Urothelium cell line (cell line): Measurements from ENCODE around the gene IFITM2.
"Not testable (repeated sequence)": the region's sequence is repeated elsewhere in the genome, so short reads cannot be mapped to it uniquely, and the experiment has no call there.

Experiments
- DNase-seq: peaks from one replicate; pipeline ENCODE4 v3.0.0; 2011; ENCODE audit warnings: low spot score, mixed read lengths
- FAIRE-seq: peaks from 2 replicates; lab custom pipeline; 2011; peaks lifted over from hg19 to GRCh38; lab: Jason Lieb, UNC

Gene IFITM2

DNA sequence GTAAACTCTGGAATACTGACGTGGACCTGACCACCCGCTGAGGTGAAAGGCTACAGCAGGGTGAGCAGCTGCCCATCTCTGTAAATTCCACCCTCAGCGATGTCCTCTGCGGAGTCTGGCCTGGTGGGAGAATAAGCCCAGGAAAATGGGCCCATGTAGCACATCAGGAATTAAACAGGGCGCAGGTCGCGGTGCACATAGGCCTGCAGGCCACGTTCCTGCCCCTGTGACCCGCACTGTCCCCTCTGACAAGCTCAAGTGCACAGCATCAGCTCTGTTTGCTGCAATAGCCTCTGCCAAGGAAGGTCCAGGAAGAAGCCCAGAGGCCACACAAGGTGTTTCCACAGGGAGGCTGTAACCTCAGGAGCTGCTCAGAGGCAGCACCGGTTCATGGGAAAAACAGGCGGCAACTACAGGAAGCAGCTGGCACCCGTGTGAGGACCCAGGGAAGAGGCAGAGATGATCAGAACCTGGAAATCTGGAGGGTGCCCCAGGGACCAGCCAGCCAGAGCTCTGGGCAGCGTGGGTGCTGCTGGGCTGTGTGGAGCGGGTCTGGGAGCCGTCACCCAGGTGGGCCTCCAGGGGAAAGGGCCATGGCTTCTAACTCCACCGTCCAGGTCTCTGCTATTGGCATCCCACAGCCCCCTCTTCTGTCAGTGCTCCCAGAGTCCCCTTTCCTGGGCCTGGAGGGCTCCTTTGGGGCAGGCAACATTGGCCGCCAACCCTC is 808 bp upstream of the IFITM2 start:
- FAIRE-seq (no peak), DNase-seq (no peak)

DNA sequence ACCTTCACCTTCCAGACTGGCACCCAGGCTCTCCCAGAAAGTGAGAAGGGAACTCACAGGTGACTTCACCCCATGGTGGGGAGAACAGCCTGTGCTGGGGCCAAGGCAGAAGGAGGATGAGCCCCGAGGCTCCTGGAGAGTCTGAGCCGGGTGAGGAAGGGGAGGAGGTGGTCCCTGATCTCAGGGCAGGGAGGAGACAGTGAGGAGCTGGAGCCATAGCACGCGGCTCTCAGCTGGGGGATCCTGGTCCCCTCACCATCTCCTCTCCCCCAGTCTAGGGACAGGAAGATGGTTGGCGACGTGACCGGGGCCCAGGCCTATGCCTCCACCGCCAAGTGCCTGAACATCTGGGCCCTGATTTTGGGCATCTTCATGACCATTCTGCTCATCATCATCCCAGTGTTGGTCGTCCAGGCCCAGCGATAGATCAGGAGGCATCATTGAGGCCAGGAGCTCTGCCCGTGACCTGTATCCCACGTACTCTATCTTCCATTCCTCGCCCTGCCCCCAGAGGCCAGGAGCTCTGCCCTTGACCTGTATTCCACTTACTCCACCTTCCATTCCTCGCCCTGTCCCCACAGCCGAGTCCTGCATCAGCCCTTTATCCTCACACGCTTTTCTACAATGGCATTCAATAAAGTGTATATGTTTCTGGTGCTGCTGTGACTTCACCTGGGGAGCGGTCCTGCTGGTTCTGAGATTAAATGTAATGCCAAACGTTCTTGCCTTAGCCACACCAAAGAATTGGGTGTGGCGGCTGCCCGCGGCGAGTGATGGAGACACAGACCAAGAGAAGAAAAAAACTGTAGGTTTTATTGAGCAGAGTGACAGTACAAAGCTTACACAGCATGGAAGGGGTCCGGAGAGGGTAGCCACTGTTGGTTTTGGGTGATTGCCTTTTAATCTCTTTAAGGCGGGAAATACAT is 1.4 kb downstream of the IFITM2 start:
- not testable (repeated sequence) for DNase-seq, FAIRE-seq

DNA sequence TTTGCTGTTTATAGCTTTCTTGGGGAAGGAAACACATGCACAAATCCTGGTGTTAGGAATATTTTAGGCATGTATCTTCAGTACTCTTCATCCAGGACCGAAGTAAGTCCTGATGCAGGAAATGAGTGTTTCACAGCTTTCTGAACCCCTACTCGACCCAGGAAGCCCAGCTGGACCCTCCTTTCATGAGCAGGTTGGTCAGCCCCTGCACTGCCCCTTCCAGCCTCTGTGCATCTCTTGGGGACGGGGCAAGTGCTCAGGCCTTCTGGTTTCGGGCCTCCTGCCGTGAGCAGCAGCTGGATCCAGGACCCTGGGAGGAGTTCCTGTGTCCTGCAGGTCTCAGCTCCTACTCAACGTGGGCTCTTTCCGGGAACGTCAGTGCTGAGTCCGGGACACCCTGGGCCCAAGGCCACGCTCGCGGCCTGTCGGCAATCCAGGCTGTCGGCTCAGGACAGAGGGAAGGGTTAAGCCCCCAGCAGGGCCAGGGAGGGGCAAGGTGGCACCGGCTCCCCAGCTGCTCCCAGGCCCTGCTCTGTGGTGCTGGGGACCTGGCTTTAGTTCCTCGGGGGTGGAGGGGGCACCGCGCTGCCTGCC is 2.5 kb downstream of the IFITM2 start:
- FAIRE-seq, DNase-seq: not testable (repeated sequence)

DNA sequence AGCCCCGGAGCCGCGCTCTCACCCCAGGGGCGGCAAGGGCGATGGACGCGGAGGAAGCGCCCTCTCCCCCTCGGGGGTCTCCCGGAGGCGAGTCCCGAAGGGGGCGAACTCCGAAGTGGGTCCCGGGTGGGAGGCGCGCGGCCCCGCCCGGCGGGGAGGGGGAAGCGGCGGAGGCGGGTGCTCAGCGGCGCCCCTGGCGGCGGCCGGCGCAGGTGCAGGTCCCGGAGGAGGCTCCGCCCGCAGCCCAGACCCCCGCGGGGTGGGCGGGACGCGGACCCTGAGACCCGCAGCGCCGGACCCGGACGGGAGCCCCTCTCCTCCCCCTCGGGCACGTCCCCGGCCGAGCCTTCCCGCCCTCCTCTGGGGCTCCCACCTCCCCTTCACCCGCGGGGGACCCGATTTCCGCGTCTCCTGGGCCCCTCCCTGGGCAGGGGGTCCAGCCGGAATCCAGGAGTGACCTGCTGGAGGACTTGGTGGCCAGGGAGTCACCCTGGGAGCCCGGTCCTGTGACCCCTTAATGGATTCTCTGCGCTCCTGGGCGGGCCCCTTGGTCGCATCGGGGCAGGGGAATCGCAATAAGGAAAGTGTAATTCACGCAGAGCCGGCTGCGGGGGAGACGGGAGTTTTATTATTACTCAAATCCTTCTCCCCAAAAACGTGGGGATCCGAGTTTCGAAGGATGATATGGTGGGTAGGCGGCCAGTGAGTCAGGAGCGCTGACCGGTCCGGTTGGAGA is 3.6 kb downstream of the IFITM2 start:
- not testable (repeated sequence) for FAIRE-seq, DNase-seq

DNA sequence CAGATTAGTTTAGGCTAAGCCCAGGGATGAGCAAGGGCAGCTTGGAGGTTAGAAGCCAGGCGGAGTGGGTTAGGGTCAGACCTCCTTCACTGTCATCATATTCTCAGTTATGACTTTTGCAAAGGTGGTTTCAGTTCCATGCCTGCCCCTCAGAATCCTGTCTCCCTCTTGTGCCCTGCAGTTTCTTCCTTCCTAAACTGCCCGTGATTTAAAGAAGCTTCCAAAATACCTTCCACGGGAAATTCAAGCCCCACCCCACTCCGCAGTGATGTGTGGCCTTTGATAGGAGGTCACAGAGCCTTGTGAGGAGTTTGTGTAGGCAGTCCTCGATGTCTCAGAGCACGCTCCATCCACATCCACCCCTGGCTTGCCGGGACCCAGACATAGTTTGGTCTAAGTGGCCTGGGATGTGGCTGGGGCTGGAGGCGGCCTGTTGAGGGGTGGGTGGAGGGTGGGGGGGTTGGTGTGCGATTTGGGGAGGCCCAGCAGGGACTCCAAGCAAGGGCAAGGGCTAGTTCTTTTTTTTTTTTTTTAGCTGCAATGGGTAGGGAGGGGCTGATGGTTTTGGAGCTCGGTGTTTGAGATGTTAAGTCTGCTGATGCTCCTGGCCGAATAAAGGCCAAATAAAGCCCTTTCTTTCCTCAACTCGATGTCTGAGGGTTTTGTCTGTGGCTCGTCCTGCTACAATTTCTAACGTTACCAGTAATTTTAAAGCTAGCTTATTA is 4.6 kb downstream of the IFITM2 start:
- DNase-seq (no peak), FAIRE-seq (no peak)

DNA sequence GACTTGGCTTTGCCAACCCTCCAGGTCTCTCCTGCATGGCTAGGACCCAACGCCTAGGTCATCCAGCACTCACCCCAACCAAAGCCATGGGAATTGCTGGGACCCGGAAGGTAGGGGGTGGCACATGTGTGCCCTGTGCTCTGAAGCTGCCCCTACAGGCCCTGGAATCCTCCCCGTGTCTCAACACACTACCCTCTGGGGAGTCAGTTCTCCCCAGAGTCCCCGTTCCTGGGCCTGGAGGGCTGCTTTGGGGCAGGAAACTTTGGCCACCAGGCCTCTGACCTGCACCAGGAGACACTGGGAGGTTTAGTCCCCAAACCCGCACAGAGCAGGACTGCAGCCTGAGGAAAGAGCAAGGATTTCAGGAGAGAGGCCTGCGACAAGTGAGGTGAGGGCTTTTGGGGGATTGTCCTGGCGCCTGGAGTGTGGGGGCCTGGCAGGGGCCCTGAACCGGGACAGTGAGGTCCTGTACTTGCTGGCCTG is 5.7 kb downstream of the IFITM2 start:
- FAIRE-seq (no peak), DNase-seq (no peak)

DNA sequence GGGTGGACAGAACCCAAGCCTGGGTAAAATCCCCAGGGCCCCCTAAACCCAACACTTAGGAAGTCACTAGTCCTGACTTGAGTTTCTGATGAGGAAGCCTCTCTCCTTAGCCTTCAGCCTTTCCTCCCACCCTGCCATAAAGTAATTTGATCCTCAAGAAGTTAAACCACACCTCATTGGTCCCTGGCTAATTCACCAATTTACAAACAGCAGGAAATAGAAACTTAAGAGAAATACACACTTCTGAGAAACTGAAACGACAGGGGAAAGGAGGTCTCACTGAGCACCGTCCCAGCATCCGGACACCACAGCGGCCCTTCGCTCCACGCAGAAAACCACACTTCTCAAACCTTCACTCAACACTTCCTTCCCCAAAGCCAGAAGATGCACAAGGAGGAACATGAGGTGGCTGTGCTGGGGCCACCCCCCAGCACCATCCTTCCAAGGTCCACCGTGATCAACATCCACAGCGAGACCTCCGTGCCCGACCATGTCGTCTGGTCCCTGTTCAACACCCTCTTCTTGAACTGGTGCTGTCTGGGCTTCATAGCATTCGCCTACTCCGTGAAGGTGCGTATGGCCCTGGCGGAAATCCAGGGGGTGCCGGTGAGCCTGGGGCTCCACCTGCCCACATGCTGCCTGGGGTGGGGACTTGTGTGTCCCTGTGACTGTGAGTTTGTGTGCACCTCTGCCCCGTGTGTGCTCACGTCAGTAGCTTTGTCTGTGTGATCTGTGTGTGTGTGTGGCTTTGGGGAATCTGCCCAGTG is 6.4 kb downstream of the IFITM2 start, which contains the start of gene IFITM1:
IFITM1 (plus strand) TSS at position 254 of the 767 bp plus-strand sequence; CDS start at position 385, 131 bp downstream.
- FAIRE-seq = no peak

DNA sequence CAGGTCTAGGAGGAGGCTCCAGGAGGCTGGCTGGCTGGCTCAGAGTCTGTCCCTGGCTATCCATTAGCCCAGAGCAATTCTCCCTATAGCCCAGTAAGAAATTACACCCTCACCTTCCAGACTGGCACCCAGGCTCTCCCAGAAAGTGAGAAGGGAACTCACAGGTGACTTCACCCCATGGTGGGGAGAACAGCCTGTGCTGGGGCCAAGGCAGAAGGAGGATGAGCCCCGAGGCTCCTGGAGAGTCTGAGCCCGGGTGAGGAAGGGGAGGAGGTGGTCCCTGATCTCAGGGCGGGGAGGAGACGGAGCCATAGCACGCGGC is 6.9 kb downstream of the IFITM2 start:
- DNase-seq, FAIRE-seq: not testable (repeated sequence)

More for the DNA sequence above, 6.4 kb downstream of the IFITM2 start, which contains the start of gene IFITM1:
- DNase-seq = no peak

DNA sequence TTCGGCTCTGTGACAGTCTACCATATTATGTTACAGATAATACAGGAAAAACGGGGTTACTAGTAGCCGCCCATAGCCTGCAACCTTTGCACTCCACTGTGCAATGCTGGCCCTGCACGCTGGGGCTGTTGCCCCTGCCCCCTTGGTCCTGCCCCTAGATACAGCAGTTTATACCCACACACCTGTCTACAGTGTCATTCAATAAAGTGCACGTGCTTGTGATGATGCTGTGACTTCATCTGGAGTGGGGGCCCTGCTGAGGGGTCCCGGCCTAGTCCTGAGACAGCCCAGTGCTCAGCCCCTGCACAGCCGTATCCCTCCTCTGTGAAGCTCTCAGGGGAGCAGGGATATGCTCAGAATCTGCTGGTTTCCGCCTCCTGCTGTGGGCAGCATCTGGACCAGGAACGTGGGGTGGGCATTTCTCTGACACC is 7.5 kb downstream of the IFITM2 start:
- no peak for FAIRE-seq
- DNase-seq = no peak

DNA sequence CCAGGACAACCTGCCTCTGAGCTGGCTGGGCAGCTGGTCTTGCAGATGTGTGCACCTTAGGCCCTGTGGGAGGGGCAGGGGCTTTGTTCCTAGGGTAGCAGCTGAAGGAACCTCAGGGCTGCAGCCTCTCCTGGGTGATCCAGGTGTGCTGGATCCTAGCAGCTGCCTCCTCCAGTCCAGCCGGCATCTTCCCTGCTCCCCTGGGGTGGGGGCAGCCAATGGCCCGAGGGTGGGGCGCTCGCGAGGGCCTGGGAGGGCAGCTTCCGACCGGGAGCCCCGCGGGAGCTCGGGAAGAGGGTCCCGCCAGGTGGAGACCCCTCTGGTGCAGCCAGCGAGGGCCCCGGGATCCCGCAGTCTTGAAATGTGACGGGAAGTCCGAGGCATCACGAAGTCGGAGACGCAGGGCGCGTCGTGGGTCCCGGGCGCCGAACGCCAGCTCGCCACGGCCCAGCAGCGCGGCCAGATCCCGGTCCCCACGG is 7.9 kb downstream of the IFITM2 start:
- DNase-seq = no peak
- no peak for FAIRE-seq

DNA sequence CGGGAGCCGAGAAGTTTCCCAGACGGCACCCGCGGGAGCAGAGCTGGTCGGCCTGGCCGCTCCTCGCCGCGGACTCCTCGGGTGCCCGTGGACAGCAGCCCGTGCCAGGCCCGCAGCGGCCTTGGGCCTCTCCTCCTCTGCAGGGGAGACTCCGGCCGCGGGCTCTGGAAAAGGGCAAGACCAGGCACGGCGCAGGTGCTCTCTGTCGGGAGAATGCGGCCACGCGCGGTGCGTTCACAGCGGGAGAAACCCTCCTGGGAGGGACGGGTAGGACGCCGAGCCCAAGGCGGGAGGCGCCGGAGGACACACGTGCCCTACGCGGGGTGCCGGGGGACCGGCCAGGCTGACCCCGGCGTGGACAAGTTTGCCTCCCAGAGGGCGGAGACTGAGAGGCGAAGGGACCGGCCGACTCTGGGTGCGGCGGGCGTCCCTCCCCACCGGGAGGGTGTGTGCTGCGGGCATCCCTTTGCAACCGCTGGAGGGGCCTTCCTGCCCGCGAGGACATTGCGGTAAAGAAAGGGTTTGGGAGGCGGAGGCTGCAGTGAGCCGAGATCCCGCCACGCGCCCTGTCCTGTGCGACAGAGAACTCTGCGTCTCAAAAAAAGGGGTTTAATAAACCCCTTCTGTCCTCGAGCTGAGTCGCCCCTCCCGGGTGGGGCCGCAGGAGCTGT is 8.6 kb downstream of the IFITM2 start:
- no peak for FAIRE-seq
- no peak for DNase-seq

DNA sequence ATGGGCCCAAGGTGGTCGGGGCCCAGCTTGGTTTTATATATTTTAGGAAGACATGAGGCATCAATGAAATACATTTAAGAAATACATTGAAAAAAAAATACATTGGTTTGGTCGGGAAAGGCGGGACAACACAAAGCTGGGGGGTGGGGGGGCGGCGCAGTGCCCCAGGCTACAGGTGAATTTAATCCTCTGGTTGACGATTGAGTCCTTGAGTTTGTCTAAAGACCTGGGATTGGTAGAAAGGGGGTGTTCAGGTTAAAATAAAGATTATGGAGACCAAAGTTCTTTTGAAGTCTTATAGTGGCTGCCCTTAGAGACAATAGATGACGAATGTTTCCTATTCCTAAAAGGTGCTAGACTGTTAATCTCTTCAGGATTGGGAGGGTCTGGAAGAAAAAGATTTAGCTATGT is 9.3 kb downstream of the IFITM2 start:
- no peak for FAIRE-seq
- no peak for DNase-seq

DNA sequence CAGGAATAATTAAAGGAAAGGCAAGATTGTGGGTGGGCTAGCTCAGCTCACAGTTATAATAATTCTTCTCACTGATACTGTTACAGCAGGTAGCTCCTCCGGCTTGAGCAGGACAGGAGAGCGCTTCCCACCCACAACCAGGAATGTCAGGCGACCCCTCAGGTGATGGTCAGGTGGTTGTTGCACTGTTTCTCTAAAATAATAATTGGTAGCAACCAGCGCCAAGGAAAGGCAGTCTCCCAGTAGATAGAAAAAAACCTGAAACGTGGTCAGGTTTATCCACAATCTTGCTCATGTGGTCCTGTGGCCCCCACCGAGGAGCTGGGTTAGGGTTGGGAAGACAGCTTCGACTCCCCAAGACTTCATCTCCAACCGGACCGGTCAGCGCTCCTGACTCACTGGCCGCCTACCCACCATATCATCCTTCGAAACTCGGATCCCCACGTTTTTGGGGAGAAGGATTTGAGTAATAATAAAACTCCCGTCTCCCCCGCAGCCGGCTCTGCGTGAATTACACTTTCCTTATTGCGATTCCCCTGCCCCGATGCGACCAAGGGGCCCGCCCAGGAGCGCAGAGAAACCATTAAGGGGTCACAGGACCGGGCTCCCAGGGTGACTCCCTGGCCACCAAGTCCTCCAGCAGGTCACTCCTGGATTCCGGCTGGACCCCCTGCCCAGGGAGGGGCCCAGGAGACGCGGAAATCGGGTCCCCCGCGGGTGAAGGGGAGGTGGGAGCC is 10.2 kb downstream of the IFITM2 start:
- FAIRE-seq, DNase-seq: not testable (repeated sequence)

DNA sequence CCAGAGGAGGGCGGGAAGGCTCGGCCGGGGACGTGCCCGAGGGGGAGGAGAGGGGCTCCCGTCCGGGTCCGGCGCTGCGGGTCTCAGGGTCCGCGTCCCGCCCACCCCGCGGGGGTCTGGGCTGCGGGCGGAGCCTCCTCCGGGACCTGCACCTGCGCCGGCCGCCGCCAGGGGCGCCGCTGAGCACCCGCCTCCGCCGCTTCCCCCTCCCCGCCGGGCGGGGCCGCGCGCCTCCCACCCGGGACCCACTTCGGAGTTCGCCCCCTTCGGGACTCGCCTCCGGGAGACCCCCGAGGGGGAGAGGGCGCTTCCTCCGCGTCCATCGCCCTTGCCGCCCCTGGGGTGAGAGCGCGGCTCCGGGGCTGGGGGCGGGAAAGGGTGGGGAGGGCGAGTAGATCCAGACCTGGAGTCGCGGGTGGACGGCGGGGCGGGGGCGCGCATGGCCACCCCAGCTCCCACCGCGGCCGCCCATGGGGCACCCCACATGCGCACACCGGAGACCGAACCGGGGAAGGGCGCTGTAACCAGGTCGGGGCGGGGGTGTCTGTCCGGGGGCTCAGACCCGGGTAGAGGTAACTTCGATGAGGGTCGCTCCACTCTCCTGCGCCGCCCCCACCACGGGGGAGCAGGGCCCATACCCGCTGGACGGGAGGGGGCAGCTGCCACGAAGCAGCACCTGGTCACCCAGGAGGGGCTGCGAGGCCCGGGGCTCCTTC is 10.9 kb downstream of the IFITM2 start:
- not testable (repeated sequence) for DNase-seq, FAIRE-seq

DNA sequence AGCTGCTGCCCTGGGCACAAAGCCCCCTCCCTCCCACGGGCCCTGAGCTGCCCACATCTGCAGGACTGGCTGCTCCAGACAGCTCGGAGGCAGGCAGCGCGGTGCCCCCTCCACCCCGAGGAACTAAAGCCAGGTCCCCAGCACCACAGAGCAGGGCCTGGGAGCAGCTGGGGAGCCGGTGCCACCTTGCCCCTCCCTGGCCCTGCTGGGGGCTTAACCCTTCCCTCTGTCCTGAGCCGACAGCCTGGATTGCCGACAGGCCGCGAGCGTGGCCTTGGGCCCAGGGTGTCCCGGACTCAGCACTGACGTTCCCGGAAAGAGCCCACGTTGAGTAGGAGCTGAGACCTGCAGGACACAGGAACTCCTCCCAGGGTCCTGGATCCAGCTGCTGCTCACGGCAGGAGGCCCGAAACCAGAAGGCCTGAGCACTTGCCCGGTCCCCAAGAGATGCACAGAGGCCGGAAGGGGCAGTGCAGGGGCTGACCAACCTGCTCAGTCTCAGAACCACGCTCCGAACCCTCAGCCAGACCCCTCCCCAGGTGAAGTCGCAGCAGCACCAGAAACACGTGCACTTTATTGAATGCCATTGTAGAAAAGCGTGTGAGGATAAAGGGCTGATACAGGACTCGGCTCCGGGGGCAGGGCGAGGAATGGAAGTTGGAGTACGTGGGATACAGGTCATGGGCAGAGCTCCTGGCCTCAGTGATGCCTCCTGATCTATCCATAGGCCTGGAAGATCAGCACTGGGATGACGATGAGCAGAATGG is 11.7 kb downstream of the IFITM2 start:
- not testable (repeated sequence) for DNase-seq, FAIRE-seq

DNA sequence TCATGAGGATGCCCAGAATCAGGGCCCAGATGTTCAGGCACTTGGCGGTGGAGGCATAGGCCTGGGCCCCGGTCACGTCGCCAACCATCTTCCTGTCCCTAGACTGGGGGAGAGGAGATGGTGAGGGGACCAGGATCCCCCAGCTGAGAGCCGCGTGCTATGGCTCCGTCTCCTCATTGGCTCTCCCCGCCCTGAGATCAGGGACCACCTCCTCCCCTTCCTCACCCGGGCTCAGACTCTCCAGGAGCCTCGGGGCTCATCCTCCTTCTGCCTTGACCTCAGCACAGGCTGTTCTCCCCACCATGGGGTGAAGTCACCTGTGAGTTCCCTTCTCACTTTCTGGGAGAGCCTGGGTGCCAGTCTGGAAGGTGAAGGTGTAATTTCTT is 12.3 kb downstream of the IFITM2 start:
- DNase-seq, FAIRE-seq: not testable (repeated sequence)
